Raji (cell line): ENCODE data around the gene FCAMR.

Experiments used
- POLR2A ChIP-seq: IDR thresholded peaks from 2 replicates; pipeline ENCODE4 v1.6.1; 2011; ENCODE audit warnings: low read depth, low read length, control low read depth; ENCODE audit not compliant: insufficient read depth

Gene FCAMR

GRCh38 chr1:206915030-206915735, 55.1 kb downstream of the FCAMR start:
- no peak for TF ChIP-seq POLR2A

- no peak for TF ChIP-seq POLR2A
Measured at GRCh38 chr1:206913766-206914537, 56.3 kb downstream of the FCAMR start.

- no peak for TF ChIP-seq POLR2A
Measured at GRCh38 chr1:206912445-206913095, 57.7 kb downstream of the FCAMR start.

- no peak for TF ChIP-seq POLR2A
Measured at GRCh38 chr1:206911064-206911663, 59.1 kb downstream of the FCAMR start.

- no peak for TF ChIP-seq POLR2A
Measured at GRCh38 chr1:206909883-206910318, 60.4 kb downstream of the FCAMR start.

GRCh38 chr1:206909161-206909882, 60.9 kb downstream of the FCAMR start:
- TF ChIP-seq POLR2A: no peak

- TF ChIP-seq POLR2A: no peak
Measured at GRCh38 chr1:206908038-206908437, 62.2 kb downstream of the FCAMR start.
